ENCODE data around the gene ZC3H8.

Gene ZC3H8

DNA sequence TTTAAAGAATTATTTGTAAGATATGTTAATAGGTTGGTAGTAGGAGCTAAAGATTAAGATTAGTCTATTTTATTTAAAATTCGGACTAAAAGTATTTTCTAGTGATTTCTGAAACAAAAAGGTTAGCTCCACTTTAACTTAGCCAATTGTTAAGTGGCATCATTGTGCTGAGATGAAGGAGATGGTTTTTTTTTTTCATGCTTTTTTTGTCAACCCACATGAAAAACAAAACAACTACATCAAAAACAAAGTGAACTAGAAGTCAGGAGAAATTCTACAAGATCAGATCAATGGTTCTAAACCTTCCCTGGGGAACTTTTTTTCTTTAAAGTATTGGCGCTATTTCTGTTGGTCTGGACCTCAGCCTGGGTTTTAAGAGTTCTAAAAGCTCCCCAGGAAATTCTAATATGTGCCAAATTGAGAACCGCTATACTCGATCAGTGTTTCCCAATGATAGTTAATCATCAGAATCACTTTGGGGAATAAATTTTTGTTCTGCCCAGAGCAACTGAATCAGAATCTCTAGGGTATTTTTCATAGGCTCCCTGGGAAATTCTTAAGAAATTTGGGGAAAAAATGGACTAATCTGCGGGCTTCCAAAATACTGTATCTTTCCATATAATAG, 22.9 kb upstream of the ZC3H8 start:
- Histone ChIP-seq H3K9ac (ENCODE audit: low read depth, low read length) (0 out of 2 replicates have a peak overlapping the region, but pooled peaks have one; percentile 100), H3K4me3 (ENCODE audit: low read depth in 1 of 2, low read length in 2 of 2) (no peak overlapping the region), H3K27me3 (ENCODE audit: insufficient read depth, low read length, poor library complexity) (no peaks in the 10 kb centered on the region), H3K27ac (ENCODE audit: low read length) (no peak overlapping the region), H4K20me1 (ENCODE audit: insufficient read depth, low read length) (no peaks in the 10 kb centered on the region), H3K36me3 (ENCODE audit: insufficient read depth, low read length) (no peaks in the 10 kb centered on the region; the same call in 1 of the 2 replicates), H2AFZ (ENCODE audit: low read depth, low read length) (no peak overlapping the region), H3K9me3 (ENCODE audit: insufficient read depth, low read length, severe bottlenecking) (no peaks in the 10 kb centered on the region), H3K79me2 (ENCODE audit: insufficient read depth, low read length) (peaks cover 14% of the 10 kb centered on the region), H3K4me2 (ENCODE audit: insufficient read depth, low read length) (no peak overlapping the region), H3K4me1 (ENCODE audit: insufficient read depth, low read length) (peaks cover 31% of the 10 kb centered on the region)
- DNase-seq (no peak), ATAC-seq (ENCODE audit: insufficient read depth, low read depth) (no peak)
- TF ChIP-seq EZH2 (IDR thresholded peaks at IDR 0.05; ENCODE audit: borderline replicate concordance, low read depth, low read length, severe bottlenecking), result no peak
- TF ChIP-seq, protein P1, sequence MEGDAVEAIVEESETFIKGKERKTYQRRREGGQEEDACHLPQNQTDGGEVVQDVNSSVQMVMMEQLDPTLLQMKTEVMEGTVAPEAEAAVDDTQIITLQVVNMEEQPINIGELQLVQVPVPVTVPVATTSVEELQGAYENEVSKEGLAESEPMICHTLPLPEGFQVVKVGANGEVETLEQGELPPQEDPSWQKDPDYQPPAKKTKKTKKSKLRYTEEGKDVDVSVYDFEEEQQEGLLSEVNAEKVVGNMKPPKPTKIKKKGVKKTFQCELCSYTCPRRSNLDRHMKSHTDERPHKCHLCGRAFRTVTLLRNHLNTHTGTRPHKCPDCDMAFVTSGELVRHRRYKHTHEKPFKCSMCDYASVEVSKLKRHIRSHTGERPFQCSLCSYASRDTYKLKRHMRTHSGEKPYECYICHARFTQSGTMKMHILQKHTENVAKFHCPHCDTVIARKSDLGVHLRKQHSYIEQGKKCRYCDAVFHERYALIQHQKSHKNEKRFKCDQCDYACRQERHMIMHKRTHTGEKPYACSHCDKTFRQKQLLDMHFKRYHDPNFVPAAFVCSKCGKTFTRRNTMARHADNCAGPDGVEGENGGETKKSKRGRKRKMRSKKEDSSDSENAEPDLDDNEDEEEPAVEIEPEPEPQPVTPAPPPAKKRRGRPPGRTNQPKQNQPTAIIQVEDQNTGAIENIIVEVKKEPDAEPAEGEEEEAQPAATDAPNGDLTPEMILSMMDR (IDR thresholded peaks at IDR 0.05; ENCODE audit: borderline replicate concordance, extremely low read depth, low read length, poor library complexity, severe bottlenecking), result no peak

DNA sequence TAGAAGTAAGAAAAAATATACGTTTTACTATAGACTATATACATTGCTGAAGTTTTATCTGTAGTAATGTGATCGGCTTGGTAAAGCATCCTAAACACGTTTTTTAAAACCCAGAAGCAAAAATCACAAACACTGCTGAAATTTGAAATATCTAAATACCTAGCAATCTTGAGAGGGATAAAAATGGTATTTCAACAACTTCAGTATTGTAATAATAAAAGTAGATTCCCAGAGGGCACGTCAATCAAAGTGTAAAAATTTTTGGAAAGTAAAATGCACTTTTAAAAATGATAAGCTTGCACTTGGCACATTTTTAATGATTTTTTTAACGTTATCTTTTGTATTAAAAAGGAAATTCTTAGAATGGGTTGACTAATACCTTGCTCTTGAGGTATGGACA, 22.1 kb upstream of the ZC3H8 start:
- H3K27me3 ChIP-seq (ENCODE audit: insufficient read depth, low read length, poor library complexity), result no peaks in the 10 kb centered on the region
- no peaks in the 10 kb centered on the region for H4K20me1 ChIP-seq (ENCODE audit: insufficient read depth, low read length)
- H3K4me2 ChIP-seq (ENCODE audit: insufficient read depth, low read length), result peak overlapping the region; percentile 89
- H2AFZ ChIP-seq (ENCODE audit: low read depth, low read length), result peak overlapping the region; percentile 87; the same call in 1 of the 2 replicates
- H3K4me3 ChIP-seq (ENCODE audit: low read depth in 1 of 2, low read length in 2 of 2), result peak overlapping the region in 1 of 2 experiments; percentile 67; a peak in 1 of 4 replicates
- H3K27ac ChIP-seq (ENCODE audit: low read length), result no peak overlapping the region
- DNase-seq (no peak), ATAC-seq (ENCODE audit: insufficient read depth, low read depth) (no peak)
- TF ChIP-seq, protein P1 (IDR thresholded peaks at IDR 0.05; ENCODE audit: borderline replicate concordance, extremely low read depth, low read length, poor library complexity, severe bottlenecking), result no peak
- no peak for TF ChIP-seq EZH2 (IDR thresholded peaks at IDR 0.05; ENCODE audit: borderline replicate concordance, low read depth, low read length, severe bottlenecking)
- H3K4me1 ChIP-seq (ENCODE audit: insufficient read depth, low read length), result peaks cover 31% of the 10 kb centered on the region
- H3K36me3 ChIP-seq (ENCODE audit: insufficient read depth, low read length), result no peaks in the 10 kb centered on the region; the same call in 1 of the 2 replicates
- peak overlapping the region; percentile 100 for H3K9ac ChIP-seq (ENCODE audit: low read depth, low read length)
- H3K9me3 ChIP-seq (ENCODE audit: insufficient read depth, low read length, severe bottlenecking), result no peaks in the 10 kb centered on the region
- H3K79me2 ChIP-seq (ENCODE audit: insufficient read depth, low read length), result peaks cover 14% of the 10 kb centered on the region

DNA sequence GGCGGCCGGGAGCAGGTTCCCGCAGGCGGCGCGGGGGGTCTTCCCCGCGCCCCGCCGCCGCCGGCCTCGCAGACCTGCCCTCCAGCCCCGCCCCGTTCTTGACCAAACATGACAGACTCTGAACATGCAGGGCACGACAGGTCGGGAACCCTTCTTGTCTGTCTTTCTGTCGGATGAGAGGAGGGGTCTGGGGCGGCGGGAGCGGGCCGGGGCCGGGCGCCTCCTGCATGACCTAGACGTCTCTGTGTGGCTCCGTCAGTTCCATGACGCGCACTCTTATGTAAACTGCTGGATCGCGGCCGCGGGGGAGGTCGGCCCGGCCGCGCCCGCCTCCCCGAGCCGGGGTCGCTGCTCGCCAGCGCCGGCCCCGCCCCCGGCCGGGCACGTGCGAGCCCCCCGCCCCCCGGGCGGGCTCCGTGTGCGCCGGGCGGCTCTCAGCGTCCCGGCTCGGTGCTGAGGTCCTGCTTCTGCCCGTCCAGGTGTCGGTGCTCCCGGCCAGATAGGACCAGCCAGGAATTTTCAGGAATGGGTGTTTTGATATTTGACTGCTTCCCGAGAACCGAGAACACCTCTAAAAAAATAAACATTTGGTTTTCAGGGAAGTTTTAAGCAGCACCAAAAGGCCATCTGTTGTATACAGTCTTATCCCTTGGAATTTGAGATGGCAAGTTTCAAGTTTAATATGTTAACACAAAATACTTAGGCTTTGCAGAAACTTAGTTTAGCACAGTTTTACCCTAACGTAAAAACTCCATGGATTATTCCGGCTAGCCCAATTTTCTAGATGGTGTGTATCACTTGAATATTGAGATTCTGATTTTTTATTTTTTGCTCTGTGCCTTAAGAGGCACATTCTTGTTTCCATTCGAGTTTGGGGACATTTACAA, 21.3 kb upstream of the ZC3H8 start:
- H2AFZ ChIP-seq (ENCODE audit: low read depth, low read length), result peak overlapping the region; percentile 87

More for the DNA sequence above, 21.3 kb upstream of the ZC3H8 start:
- peak overlapping the region; percentile 97 for H3K27ac ChIP-seq (ENCODE audit: low read length)
- no peaks in the 10 kb centered on the region; the same call in 1 of the 2 replicates for H3K36me3 ChIP-seq (ENCODE audit: insufficient read depth, low read length)
- peak overlapping the region; percentile 67 to 96 for H3K4me3 ChIP-seq (ENCODE audit: low read depth in 1 of 2, low read length in 2 of 2)
- H3K4me2 ChIP-seq (ENCODE audit: insufficient read depth, low read length), result peak overlapping the region; percentile 89
- no peaks in the 10 kb centered on the region for H4K20me1 ChIP-seq (ENCODE audit: insufficient read depth, low read length)
- peak; percentile 74 for ATAC-seq (ENCODE audit: insufficient read depth, low read depth)
- peak overlapping the region; percentile 100 for H3K9ac ChIP-seq (ENCODE audit: low read depth, low read length)
- no peak for TF ChIP-seq EZH2 (IDR thresholded peaks at IDR 0.05; ENCODE audit: borderline replicate concordance, low read depth, low read length, severe bottlenecking)
- TF ChIP-seq, protein P1 (IDR thresholded peaks at IDR 0.05; ENCODE audit: borderline replicate concordance, extremely low read depth, low read length, poor library complexity, severe bottlenecking), result no peak
- peak; percentile 86 for DNase-seq
- H3K79me2 ChIP-seq (ENCODE audit: insufficient read depth, low read length), result peaks cover 14% of the 10 kb centered on the region
- H3K27me3 ChIP-seq (ENCODE audit: insufficient read depth, low read length, poor library complexity), result no peaks in the 10 kb centered on the region
- H3K4me1 ChIP-seq (ENCODE audit: insufficient read depth, low read length), result peaks cover 31% of the 10 kb centered on the region
- H3K9me3 ChIP-seq (ENCODE audit: insufficient read depth, low read length, severe bottlenecking), result no peaks in the 10 kb centered on the region
